HG03060 (cell line): ENCODE results near the gene KCNC3.
A peak's percentile ranks its signal among the peaks of the same experiment; 100 is the strongest.

ENCODE experiments used
- ATAC-seq: cut with Tn5 transposase; IDR thresholded peaks from one replicate; pipeline ENCODE4 v1.9.1; 2021; ENCODE audit warnings: low read depth, moderate number of reproducible peaks; ENCODE audit not compliant: unreplicated experiment

The KCNC3 gene

GRCh38 chr19:50329146-50329925, at the start of gene KCNC3:
Gene KCNC3, minus strand, starts transcription at chr19:50329377. Its CDS starts 295 bp downstream, at chr19:50329082.
- ATAC-seq, result peak; percentile 39

- no peak for ATAC-seq
These were observed 49.7 kb upstream of the KCNC3 start for GRCh38 chr19:50378863-50379236.

GRCh38 chr19:50378169-50378862, 49.1 kb upstream of the KCNC3 start:
- no peak for ATAC-seq

- no peak for ATAC-seq
These were observed 48.3 kb upstream of the KCNC3 start for GRCh38 chr19:50377517-50377916.

GRCh38 chr19:50377051-50377461, 47.9 kb upstream of the KCNC3 start:
- no peak for ATAC-seq

- ATAC-seq, result peak; percentile 89
These were observed 47.2 kb upstream of the KCNC3 start, which contains the start of gene NR1H2 for GRCh38 chr19:50376166-50377050. Gene NR1H2, plus strand, starts transcription at chr19:50376457. Its CDS starts 1,149 bp downstream, at chr19:50377606.

- no peak for ATAC-seq
These were observed 42.8 kb upstream of the KCNC3 start for GRCh38 chr19:50371914-50372475.

GRCh38 chr19:50368649-50369570, 39.7 kb upstream of the KCNC3 start:
- no peak for ATAC-seq

- ATAC-seq, result no peak
These were observed 36.5 kb upstream of the KCNC3 start, which contains the start of gene NAPSA for GRCh38 chr19:50365434-50366306. Gene NAPSA, minus strand, starts transcription at chr19:50365639. Its CDS starts 18 bp downstream, at chr19:50365621.

GRCh38 chr19:50362656-50363424, 33.7 kb upstream of the KCNC3 start:
- ATAC-seq, result no peak

GRCh38 chr19:50362030-50362412, 32.8 kb upstream of the KCNC3 start:
- no peak for ATAC-seq

GRCh38 chr19:50361290-50362029, 32.3 kb upstream of the KCNC3 start:
- no peak for ATAC-seq

GRCh38 chr19:50359328-50359818, 30.2 kb upstream of the KCNC3 start:
- ATAC-seq, result no peak

GRCh38 chr19:50358483-50359327, 29.5 kb upstream of the KCNC3 start:
- ATAC-seq, result no peak

- ATAC-seq, result no peak
These were observed 28.3 kb upstream of the KCNC3 start for GRCh38 chr19:50357178-50358100.
